ACHN (cell line): ENCODE measurements around the gene AFG1L.
A peak's percentile ranks its signal among the peaks of the same experiment; 100 is the strongest.

Experiments used
- DNase-seq: peaks from one replicate; pipeline ENCODE4 v3.0.0-alpha.2; 2015
- in situ Hi-C: cut with HindIII; loops from 2 replicates; pipeline ENCODE4 v1.10.0; 2017; ENCODE audit warnings: low sequenced_read_pairs, low pct_ligation_motif_present, low pct_unique_long_range_greater_than_20kb

AFG1L gene

GRCh38 chr6:108469316-108469715 is 174.5 kb downstream of the AFG1L start:
- no peak for DNase-seq
- in situ Hi-C loops = no loop called here

DNA sequence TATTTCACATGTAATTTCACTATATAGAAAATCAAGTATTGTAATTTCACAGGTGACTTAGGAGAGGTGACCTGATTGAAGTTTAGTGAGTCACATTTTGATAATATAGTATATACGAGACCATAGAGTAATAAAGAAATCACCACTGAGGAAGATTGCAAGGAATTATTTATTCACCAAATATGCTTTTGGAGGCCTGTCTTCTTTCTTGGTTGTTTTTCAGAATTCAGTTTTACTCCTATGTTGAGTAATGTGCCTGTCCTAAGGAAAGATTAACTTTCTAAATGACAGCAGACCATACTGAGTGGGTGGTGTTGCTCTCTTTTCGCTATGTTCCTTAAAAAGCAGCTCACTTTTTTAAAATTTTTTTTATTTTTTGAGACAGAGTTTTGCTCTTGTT is 178.3 kb downstream of the AFG1L start:
- in situ Hi-C loops = no loop called here
- DNase-seq = no peak

DNA sequence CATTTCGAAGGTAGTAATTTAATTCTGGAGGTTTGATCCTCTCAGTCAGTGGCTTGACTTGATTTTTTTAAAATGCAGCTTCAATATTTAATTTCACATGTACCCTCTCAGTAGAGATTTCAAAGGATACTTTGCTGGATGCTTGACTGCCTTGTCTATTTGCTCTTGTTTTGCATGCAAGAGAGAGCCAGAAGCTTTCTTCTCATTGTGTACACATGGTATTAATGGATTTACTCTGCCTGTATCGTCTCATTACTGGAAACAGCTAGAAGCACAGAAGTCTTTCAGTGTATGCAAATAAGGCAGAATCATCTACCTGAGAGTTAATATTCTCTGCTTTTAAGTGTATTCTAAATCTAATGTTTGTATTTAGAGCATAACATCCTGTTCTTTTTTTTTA is 181.5 kb downstream of the AFG1L start:
- no peak for DNase-seq
- in situ Hi-C loops = no loop called here

GRCh38 chr6:108476847-108477430 is 182.1 kb downstream of the AFG1L start:
- in situ Hi-C loops = no loop called here
- no peak for DNase-seq

- in situ Hi-C loops = no loop called here
- no peak for DNase-seq
Observed at GRCh38 chr6:108482559-108482958, 187.7 kb downstream of the AFG1L start.

GRCh38 chr6:108484016-108484415 is 189.2 kb downstream of the AFG1L start:
- in situ Hi-C loops = no loop called here

DNA sequence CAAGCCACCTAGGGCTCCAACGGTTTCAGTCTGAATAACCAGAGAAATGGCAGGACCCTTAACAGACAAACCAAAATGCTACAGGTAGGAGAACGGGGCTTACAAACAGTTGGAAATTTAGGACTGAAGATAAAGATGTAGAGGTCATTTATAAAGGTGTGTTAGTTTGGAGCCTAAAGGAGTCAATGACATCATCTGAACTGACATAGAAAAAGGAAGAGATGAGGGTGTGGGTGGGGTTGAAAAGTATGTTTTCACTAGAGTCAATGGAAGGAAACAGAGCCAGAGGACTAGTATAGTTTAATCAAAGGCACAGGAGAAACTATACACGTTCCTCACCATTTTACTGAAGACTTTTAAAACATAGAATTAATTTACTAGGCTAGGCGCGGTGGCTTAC is 194.8 kb downstream of the AFG1L start:
- no peak for DNase-seq
- in situ Hi-C loops = no loop called here

More at GRCh38 chr6:108484016-108484415, 189.2 kb downstream of the AFG1L start:
- no peak for DNase-seq

- DNase-seq = peak; percentile 45
- in situ Hi-C loops = no loop called here
Observed at GRCh38 chr6:108492131-108492766, 197.4 kb downstream of the AFG1L start.

DNA sequence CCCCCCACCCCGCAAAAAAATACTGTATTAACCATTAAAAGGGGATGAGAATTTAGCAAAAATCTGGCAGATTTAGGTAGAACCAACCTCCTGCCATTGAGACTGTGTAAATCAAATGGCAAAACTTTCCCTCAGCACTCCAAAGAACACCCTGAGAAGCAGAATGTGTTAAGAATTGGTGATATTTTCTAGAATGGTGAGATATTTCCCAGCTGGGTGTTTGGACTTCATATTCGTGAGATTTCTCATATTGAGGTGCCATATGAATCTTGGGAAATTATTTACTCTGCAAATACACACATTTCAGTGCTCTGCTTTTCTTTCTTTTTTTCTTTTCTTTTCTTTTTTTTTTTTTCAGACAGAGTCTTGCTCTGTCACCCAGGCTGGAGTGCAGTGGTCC is 199.6 kb downstream of the AFG1L start:
- no peak for DNase-seq
- in situ Hi-C loops = no loop called here

DNA sequence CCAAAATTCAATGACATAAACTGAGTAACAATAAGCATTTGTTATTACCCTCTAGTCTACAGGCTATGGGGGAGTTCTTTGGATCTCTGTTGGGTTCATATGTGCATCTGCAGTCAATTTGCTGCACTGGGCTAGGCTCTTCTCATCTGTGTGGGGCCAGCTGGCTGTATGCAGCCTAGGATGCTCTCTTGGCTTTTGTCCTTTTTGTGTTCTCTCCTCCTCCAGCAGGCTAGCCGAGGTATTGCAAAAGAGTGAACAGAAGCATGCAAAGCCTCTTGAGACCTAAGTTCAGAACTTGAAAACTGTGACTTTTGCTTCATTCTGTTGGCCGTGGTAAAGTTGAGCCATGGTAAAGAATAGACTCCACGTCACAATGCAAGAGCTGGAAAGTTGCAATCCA is 203.0 kb downstream of the AFG1L start:
- peak; percentile 43 for DNase-seq

GRCh38 chr6:108501559-108501958 is 206.7 kb downstream of the AFG1L start:
- in situ Hi-C loops = no loop called here
- peak; percentile 31 for DNase-seq

More for the DNA sequence above, 203.0 kb downstream of the AFG1L start:
- in situ Hi-C loops = no loop called here

GRCh38 chr6:108502832-108503231 is 208.0 kb downstream of the AFG1L start:
- in situ Hi-C loops = no loop called here
- DNase-seq = no peak

GRCh38 chr6:108507316-108507715 is 212.5 kb downstream of the AFG1L start:
- DNase-seq = no peak
- in situ Hi-C loops = no loop called here

GRCh38 chr6:108510461-108511319 is 215.8 kb downstream of the AFG1L start:
- in situ Hi-C loops = no loop called here
- no peak for DNase-seq

GRCh38 chr6:108518714-108519576 is 224.1 kb downstream of the AFG1L start:
- DNase-seq = peak; percentile 33
- in situ Hi-C loops = no loop called here

DNA sequence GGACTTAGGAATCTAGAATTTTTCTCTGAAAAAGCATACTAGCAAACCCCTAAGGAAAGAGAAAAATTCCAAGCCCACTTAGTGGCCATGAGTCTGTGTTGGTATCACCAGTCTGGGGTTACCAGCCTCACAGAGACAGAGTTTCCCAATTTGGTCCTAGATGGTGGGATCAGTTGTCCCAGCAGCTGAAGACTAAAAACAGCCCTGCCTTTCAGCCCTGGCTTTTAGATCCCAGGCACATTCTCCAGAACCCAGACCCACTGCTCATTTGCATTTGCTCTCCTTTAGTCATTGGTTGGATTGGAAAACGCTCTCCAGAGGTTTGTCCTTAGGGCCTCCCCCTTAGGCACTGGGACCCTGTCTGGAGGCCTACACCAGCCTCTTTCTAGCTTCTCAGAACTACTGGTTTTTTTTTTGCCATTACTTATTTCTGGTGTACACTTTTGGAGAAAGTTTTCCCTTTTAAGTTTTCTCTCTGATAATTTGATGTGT is 226.8 kb downstream of the AFG1L start:
- in situ Hi-C loops = no loop called here
- no peak for DNase-seq

DNA sequence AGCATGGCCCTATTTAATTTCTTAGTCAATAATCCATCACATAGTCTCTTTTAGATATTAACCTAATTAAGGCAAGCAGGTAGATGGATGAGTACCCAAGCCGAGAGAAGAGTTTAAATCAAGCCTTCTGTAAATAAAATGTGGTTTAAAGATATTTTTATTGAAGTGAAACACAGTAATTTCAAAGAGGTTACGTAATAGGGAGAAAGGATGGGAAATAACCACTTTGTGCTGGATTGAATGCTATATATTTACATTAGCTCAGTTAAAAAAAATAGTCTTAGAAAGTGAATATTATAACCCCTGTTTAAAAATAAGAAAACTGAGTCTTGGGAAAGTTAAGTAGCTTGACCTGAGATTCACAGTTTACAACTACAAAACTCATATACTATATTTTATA is 228.8 kb downstream of the AFG1L start:
- no peak for DNase-seq
- in situ Hi-C loops = no loop called here

DNA sequence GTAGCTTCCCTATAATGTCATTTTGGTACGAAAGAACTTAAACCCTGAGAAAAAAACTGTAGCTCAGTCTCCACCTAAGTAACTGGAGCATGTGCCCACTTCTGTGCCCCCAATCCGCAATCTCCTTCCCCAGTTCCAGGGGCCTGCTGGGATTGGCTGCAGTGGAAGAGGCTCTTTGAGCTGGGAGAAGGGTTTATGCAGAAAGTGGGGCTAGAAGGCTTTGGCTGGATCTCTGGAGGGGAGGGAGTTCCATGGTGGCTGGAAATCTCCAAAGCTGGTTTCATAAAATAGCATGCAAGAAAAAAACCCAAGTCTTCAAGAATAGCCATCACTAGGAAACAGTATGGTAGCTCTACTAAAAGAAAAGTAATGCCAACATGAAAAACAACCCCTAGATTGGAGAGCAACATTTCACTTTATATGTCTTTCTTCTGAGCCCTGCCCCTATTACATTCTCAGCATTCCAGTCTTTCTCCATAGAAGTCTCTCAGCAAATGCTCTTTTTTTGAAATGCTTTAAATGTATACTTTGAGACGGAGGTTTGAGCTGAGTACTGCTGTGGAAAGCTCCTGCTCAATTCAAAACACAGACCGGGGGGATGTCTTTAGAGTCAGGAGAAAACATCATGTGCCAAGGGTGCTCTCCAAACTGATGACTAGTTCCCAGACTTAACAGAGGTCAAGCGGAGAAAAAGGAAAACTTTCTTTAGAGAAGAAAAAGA is 229.8 kb downstream of the AFG1L start:
- no peak for DNase-seq
- in situ Hi-C loops = no loop called here
